Measurements from ENCODE around the gene ZNF787. TPM values are rescaled to one million over a fixed set of nuclear protein-coding genes. Genes with fewer than 3 reads are reported as not detected.

ZNF787 gene
- total and polyA plus RNA-seq, 2 of the 13 experiments (the other 11 are each of a cell fraction or from before 2014, with no cell fraction given) = 15.1 to 42.8 TPM

- TF ChIP-seq CEBPZ (IDR thresholded peaks at IDR 0.05; ENCODE audit: low read length) (no peak), MIER3 (CRISPR knock-in tag; IDR thresholded peaks at IDR 0.05; ENCODE audit: borderline replicate concordance) (peak; percentile 61; the same call in 1 of the 2 replicates), CREM (IDR thresholded peaks at IDR 0.05) (peak; percentile 100), CREM (CRISPR knock-in tag; IDR thresholded peaks at IDR 0.05) (0 out of 2 replicates have a peak, but pooled peaks have one; percentile 52), PRPF4 (IDR thresholded peaks at IDR 0.05; ENCODE audit: low read depth, low read length, poor library complexity, severe bottlenecking) (no peak), ZSCAN9 (CRISPR knock-in tag; IDR thresholded peaks at IDR 0.05; ENCODE audit: borderline replicate concordance) (no peak), ZNF556 (CRISPR knock-in tag; IDR thresholded peaks at IDR 0.05; ENCODE audit: borderline replicate concordance) (no peak), ETV6 (CRISPR knock-in tag; conservative IDR thresholded peaks at IDR 0.05) (no peak), HDAC2 (CRISPR knock-in tag; IDR thresholded peaks at IDR 0.05) (no peak; the same call in 1 of the 2 replicates), ZNF790 (CRISPR knock-in tag; IDR thresholded peaks at IDR 0.05; ENCODE audit: borderline replicate concordance) (no peak), ZNF235 (CRISPR knock-in tag; IDR thresholded peaks at IDR 0.05; ENCODE audit: borderline replicate concordance) (0 out of 2 replicates have a peak, but pooled peaks have one; percentile 47), ZNF317 (CRISPR knock-in tag; IDR thresholded peaks at IDR 0.05) (no peak; the same call in 1 of the 2 replicates), ZNF33B (CRISPR knock-in tag; IDR thresholded peaks at IDR 0.05) (no peak), MAF1 (CRISPR knock-in tag; IDR thresholded peaks at IDR 0.05; ENCODE audit: borderline replicate concordance) (no peak), ZNF367 (CRISPR knock-in tag; IDR thresholded peaks at IDR 0.05; ENCODE audit: borderline replicate concordance) (no peak), GTF3A (CRISPR knock-in tag; conservative IDR thresholded peaks at IDR 0.05) (no peak), ZBTB34 (CRISPR knock-in tag; IDR thresholded peaks at IDR 0.05) (no peak), HMGXB3 (CRISPR knock-in tag; IDR thresholded peaks at IDR 0.05; ENCODE audit: borderline replicate concordance) (no peak), ZNF513 (CRISPR knock-in tag; conservative IDR thresholded peaks at IDR 0.05) (peak; percentile 81; the same call in 1 of the 2 replicates)
These were observed 19.7 kb upstream of the ZNF787 start, which contains the start of gene ZNF444 (continued) for GRCh38 chr19:56140583-56141416.

Data from HepG2 (cell line).